Embryonic facial prominence (tissue), 1 donor: ENCODE results near the gene DUSP22.

Source experiments
- DNase-seq: peaks from one replicate; pipeline ENCODE4 v3.0.0-alpha.2; 2016; ENCODE audit errors: extremely low spot score

The DUSP22 gene

GRCh38 chr6:351011-351866 lies 59.0 kb downstream of the DUSP22 start:
- DNase-seq = no peak

GRCh38 chr6:351867-352289 lies 59.6 kb downstream of the DUSP22 start:
- DNase-seq = no peak

GRCh38 chr6:352474-352873 lies 60.2 kb downstream of the DUSP22 start:
- DNase-seq = no peak

- DNase-seq = no peak
Measured at GRCh38 chr6:352896-353470, 60.7 kb downstream of the DUSP22 start.

- DNase-seq = no peak
Measured at GRCh38 chr6:353642-354614, 61.6 kb downstream of the DUSP22 start.

- DNase-seq = no peak
Measured at GRCh38 chr6:354631-355280, 62.5 kb downstream of the DUSP22 start.

GRCh38 chr6:355373-356208 lies 63.3 kb downstream of the DUSP22 start:
- no peak for DNase-seq

- DNase-seq = no peak
Measured at GRCh38 chr6:356828-357251, 64.6 kb downstream of the DUSP22 start.

- no peak for DNase-seq
Measured at GRCh38 chr6:357261-357790, 65.0 kb downstream of the DUSP22 start.

- DNase-seq = no peak
Measured at GRCh38 chr6:357791-358341, 65.6 kb downstream of the DUSP22 start.

- DNase-seq = no peak
Measured at GRCh38 chr6:358432-358831, 66.1 kb downstream of the DUSP22 start.

GRCh38 chr6:358847-359246 lies 66.6 kb downstream of the DUSP22 start:
- DNase-seq = no peak

GRCh38 chr6:359261-360035 lies 67.2 kb downstream of the DUSP22 start:
- DNase-seq = no peak

GRCh38 chr6:360349-360748 lies 68.1 kb downstream of the DUSP22 start:
- no peak for DNase-seq

- DNase-seq = no peak
Measured at GRCh38 chr6:360764-361373, 68.6 kb downstream of the DUSP22 start.

- no peak for DNase-seq
Measured at GRCh38 chr6:361411-362132, 69.3 kb downstream of the DUSP22 start.

- DNase-seq = no peak
Measured at GRCh38 chr6:362231-362923, 70.1 kb downstream of the DUSP22 start.

- DNase-seq = no peak
Measured at GRCh38 chr6:362924-363249, 70.6 kb downstream of the DUSP22 start.
